Activated gamma-delta T cell (primary cell): ENCODE results near the gene ME2.
"Not testable (repeated sequence)": the region's sequence is repeated elsewhere in the genome, so short reads cannot be mapped to it uniquely, and the experiment has no call there.

Source experiments
- DNase-seq: peaks from one replicate; lab custom pipeline; 2025; lab: John Stamatoyannopoulos, UW
- total RNA-seq, 2 donors: gene quantifications; one replicate each; lab custom pipeline; 2026; lab: John Stamatoyannopoulos, UW

Gene ME2
- total RNA-seq: 96.8 to 98.1 reads per million in 2 donors

DNA sequence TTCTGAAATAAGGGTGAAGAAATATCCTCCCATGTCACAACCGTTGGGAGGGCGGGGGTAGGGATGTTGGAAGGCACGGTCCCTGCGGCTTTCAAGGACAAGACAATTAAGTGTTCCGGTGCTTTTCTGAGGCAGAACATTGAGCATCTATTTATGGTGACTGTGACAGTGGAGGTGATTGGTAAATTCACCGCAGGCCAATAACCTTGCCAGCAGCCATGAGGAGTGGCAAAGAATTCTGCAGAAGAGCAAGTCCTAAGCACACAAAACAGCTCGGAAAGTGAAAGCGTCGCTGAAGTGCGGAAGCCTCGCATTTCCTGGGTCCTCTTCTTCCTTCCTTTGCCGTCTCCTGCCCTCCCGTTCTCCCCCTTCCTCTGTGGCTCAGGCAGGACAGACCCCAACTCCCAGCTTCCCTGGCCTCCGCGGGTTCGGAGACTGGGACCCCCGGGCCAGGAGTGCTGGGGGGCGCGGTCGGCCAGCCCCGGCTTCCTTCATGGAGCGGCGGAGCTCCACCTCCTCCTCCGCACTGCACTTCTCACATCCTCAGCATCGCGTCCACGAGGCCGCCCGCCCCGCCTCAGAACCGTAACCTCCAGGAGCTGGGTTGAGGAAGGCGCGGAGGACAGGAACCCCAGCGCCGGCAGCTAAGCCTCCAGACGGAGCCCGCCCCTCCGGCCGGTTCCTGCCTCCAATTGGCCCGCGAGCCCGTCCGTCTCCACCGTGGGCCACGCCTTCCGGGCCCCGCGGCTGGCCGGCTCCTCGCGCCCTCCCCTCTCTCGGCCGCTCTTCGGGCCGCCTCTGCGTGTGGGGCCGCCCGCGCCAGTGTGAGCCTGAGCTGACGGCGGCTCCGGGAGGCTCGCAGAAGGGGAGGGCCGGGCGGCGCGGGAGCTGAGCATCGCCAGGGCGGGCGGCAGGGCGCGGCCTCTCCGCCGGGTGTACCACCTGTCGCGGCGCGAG, at the start of gene ME2:
Gene ME2, plus strand, starts transcription at position 774 of the 957 bp plus-strand sequence. CDS start 16,703 bp downstream, outside the sequence.
- DNase-seq: peak; percentile 83

GRCh38 chr18:50829644-50830043, 49.3 kb upstream of the ME2 start:
- no peak for DNase-seq

DNA sequence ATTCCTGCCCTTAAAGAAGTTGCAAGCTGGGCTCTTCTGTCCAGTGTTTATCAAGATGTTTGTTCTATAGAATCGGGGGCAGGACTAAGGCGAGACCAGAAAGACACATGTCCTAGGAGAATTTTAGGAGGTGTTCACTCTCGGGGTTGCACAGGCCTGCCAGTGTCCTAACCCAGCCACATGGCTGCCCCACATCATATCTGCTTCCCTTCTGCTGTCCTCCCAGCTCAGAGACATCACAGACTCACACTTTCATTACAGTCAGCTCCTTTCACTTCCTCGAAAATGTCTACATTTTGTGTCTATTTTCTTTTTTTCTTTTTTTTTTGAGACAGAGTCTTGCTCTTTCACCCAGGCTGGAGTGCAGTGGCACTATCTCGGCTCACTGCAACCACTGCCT, 48.4 kb upstream of the ME2 start:
- no peak for DNase-seq

GRCh38 chr18:50832754-50833153, 46.2 kb upstream of the ME2 start:
- DNase-seq: no peak

DNA sequence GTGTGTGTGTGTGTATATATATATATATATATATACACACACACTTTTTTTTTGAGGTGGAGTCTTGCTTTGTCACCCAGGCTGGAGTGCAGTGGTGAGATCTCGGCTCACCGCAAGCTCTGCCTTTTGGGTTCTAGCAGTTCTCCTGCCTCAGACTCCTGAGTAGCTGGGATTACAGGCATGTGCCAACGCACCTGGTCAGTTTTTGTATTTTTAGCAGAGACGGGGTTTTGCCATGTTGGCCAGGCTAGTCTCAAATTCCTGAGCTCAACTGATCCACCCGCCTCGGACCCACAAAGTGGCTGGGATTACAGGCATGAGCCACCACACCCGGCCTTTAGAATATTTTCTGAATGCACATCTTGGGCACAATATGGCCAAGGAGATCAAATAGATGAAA, 45.4 kb upstream of the ME2 start:
- not testable (repeated sequence) for DNase-seq

DNA sequence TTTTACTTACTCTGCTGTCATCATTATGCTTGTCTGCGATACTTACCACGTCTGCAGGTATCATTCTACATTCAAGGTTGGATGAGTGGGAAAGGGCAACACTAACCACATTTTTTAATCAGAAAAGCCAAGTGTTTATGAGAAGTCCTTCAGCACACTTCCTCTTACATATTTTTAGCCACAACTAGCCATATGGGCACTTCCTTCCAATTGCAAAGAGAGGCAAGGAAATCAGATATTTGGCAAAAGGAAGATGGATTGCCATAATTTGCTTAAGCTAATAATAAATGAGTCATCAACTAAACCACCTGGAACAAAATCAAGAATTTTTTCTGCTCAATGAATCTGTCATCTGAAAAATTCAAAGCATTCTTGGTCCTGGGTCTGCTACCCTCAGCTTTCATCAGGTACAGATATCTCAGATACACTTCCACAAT, 42.4 kb upstream of the ME2 start:
- no peak for DNase-seq

GRCh38 chr18:50839341-50839740, 39.6 kb upstream of the ME2 start:
- no peak for DNase-seq

DNA sequence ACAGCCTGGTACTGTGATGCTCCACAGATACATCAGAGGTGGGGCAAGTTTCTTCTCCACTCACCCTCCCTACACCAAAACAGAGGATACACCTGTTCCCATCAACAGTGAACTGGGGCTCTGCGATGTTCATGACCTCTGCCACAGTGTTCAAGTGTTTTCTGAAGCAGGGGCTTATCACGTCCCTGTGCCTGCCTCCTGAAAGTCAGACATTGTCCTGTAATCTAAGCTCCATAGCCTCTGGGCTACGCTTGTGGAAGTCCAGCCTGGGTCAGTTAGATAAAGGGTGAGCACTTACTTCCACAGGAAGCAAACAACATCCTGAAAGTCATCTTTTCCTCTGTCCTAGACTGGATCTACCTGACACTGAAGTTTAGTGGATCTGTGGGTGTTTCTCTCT, 38.9 kb upstream of the ME2 start:
- DNase-seq: no peak

- no peak for DNase-seq
Measured at GRCh38 chr18:50842846-50843245, 36.1 kb upstream of the ME2 start.

- DNase-seq: no peak
Measured at GRCh38 chr18:50844554-50844953, 34.4 kb upstream of the ME2 start.

DNA sequence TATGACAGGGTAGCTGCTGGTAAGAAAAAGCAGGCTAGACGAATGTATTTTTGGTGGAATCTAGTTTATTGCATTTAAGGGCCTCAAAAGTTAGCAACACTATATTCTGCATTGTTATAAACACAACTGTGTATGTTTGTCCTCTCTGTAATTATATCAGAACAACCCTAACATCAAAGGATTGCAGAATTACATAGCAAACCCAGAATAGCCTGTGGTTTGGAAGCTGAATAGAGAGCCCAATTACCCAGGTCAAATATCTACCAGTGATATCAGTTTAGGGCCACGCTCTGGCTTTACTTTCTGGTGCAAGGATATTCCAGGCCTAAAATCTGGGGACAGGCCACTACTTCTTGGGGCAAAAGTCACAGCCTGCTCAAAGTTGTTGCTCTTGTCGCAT, 34.0 kb upstream of the ME2 start:
- no peak for DNase-seq

GRCh38 chr18:50847192-50847591, 31.7 kb upstream of the ME2 start:
- no peak for DNase-seq

- DNase-seq: no peak
Measured at GRCh38 chr18:50848061-50848551, 30.8 kb upstream of the ME2 start.

DNA sequence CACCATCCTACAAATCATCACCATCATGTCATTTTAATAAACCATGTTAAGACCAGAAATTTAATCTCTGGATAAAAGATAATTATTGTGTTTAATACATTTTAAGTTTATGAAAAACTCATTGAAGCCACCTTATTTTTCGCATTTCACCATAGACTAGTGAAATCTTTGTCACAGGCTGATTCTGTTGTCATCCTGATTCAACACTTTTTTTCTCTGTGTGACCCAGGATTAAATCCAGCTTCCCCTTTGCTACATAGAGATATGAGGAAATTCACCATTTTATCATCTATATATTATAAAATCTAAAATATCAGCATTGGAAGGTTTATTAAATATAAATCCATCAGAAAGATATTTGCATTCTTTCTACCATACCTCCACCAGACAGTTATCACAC, 29.9 kb upstream of the ME2 start:
- DNase-seq: no peak

DNA sequence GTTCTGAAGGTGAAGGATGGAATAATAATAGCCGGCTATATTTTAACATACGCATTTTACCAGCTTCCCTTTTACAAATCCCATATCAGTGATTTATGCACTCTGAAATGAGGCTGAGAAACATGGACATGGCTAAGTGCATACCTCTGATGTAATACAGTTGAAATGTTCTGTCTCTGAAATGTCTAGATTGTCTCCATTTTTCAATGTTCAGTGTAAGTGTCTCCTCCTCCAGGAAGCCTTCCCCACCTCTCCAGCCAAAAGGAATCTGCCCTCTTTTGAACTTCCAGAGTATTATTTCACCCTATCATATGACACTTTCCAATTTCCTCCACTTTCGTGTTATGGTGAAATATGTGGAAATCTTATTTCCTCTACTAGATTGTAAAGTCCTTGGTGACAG, 29.5 kb upstream of the ME2 start:
- DNase-seq: no peak

GRCh38 chr18:50850307-50851065, 28.4 kb upstream of the ME2 start:
- DNase-seq: no peak

GRCh38 chr18:50853863-50854271, 25.1 kb upstream of the ME2 start:
- no peak for DNase-seq

DNA sequence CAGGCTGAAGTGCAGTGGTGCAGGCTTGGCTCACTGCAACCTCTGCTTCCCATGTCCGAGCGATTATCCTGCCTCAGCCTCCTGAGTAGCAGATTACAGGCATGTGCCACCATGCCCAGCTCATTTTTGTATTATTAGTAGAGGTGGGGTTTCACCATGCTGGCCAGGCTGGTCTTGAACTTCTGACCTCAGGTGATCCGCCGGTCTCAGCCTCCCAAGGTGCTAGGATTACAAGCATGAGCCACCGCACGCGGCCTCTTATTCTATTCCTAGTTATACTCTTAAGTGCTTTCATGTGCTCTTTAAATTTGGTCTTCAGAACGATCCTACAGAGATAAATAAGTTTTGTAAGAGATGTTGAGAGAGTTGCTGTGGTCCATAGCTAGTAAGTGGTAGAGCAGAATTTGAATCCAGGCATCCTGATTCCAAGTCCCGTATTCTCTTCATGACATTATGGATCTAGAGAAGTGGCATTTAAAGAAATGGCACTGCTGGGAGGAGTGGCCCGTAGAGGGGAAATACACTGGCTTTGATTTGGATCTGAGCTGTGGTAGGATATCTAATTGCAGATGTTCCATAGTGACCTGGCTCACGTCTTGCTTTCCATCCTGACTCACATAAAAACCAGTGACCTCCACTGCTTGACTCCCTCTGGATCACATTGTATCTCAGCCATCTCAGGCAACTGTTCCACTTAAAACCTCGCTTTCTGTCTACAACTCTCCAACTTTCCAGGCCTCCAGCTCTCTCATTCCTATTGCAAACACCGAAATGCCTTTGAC, 22.8 kb upstream of the ME2 start:
- DNase-seq: no peak

DNA sequence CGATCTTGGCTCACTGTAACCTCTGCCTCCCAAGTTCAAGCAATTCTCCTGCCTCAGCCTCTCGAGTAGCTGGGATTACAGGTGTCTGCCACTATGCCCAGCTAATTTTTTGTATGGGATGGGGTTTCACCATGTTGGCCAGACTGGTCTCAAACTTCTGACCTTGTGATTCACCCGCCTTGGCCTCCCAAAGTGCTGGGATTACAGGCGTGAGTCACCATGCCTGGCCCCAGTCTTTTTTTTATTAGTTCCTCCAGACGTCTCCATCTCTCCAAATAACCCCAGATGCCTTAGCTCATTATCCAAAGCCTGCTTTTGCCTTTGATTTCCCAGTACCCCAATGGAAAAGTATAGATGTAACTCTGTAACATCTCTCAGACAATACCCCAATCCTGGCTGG, 21.8 kb upstream of the ME2 start:
- DNase-seq: not testable (repeated sequence)

- DNase-seq: no peak
Measured at GRCh38 chr18:50857694-50858093, 21.2 kb upstream of the ME2 start.

DNA sequence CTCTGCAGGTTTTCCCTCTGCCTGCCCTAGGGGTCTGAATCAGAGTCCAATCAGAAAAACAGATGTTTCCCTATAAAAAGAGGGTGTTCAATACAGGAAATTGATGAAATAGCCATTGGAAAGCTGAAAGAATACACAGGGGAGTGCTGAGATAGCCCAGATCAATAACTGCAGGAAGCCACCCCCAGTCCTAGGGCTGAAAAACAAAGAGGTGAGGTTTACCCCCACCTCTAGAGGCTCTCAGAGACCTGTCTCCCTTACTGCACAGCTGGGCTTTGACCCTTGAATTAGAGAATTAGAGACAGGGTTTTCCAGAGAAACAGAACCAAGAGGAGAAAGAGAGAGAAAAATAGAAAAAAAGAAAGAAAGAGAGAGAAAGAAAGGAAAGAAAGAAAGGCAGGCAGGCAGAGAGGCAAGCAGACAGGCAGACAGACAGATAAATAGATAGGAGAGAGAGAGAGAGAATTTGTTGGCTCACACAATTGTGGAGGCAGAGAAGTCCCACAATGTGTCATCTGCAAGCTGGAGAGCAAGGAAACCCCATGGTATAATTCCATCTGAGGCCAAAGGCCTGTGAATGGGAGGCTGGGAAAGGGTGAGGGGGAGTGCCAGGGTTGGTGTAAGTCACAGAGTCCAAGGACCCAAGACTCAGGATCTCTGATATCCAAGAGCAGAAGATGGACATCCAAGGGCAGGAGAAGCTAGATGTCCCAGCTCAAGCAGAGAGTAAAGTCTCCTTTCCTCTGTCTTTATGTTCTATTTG, 18.9 kb upstream of the ME2 start:
- no peak for DNase-seq
